Neural cell (in vitro differentiated cells): ENCODE results near the gene GNG7. TPM values are rescaled to one million over a fixed set of nuclear protein-coding genes. Genes with fewer than 3 reads are reported as not detected.

Experiments used
- H2AFZ ChIP-seq: fragments of 200-600, 300-800 bp; sonication (generic), shearing (Covaris generic); 2 replicates; pipeline ENCODE4 v1.6.0; 2014; ENCODE audit warnings: low read depth, mild to moderate bottlenecking, antibody characterized with exemption, low read length, moderate library complexity
- H3F3A ChIP-seq: fragments of 200-600 bp; shearing (Covaris generic); 2 replicates; pipeline ENCODE4 v1.6.1; 2016; ENCODE audit warnings: mild to moderate bottlenecking, moderate library complexity, mixed read lengths, antibody characterized with exemption, low read length; ENCODE audit not compliant: insufficient read depth, poor library complexity, severe bottlenecking
- H3K27ac ChIP-seq: fragments of 200-600, 300-800 bp; sonication (generic), shearing (Covaris generic); 2 replicates; pipeline ENCODE4 v1.5.1; 2014; ENCODE audit warnings: mild to moderate bottlenecking, low read length, moderate library complexity
- H3K27me3 ChIP-seq: fragments of 300-800, 200-600 bp; sonication (generic), shearing (Covaris generic); 2 replicates; pipeline ENCODE4 v1.6.0; 2014; ENCODE audit warnings: mild to moderate bottlenecking, low read depth, low read length, moderate library complexity; ENCODE audit not compliant: insufficient read depth
- H3K36me3 ChIP-seq: fragments of 300-800, 200-600 bp; sonication (generic), shearing (Covaris generic); 2 replicates; pipeline ENCODE4 v1.5.1; 2014; ENCODE audit warnings: mild to moderate bottlenecking, antibody characterized with exemption, low read length, moderate library complexity; ENCODE audit not compliant: insufficient read depth
- H3K4me2 ChIP-seq: fragments of 300-800, 200-600 bp; sonication (generic), shearing (Covaris generic); 2 replicates; pipeline ENCODE4 v1.6.0; 2014; ENCODE audit warnings: mild to moderate bottlenecking, low read length
- H3K4me3 ChIP-seq: fragments of 300-800, 200-600 bp; sonication (generic), shearing (Covaris generic); 2 replicates; pipeline ENCODE4 v1.5.1; 2014; ENCODE audit warnings: mild to moderate bottlenecking, low read length, moderate library complexity
- H3K79me2 ChIP-seq: fragments of 200-600 bp; shearing (Covaris generic); replicated peaks from 2 replicates; pipeline ENCODE4 v1.6.0; 2014; ENCODE audit warnings: mild to moderate bottlenecking, low read length, moderate library complexity; ENCODE audit not compliant: insufficient read depth
- H3K9ac ChIP-seq: fragments of 300-800, 200-600 bp; sonication (generic), shearing (Covaris generic); 2 replicates; pipeline ENCODE4 v1.6.1; 2016; ENCODE audit warnings: mild to moderate bottlenecking, low read length, mixed read lengths
- H3K9me2 ChIP-seq: fragments of 200-600 bp; shearing (Covaris generic); 2 replicates; pipeline ENCODE4 v1.6.1; 2016; ENCODE audit warnings: mild to moderate bottlenecking, low read length, mixed read lengths; ENCODE audit not compliant: insufficient read depth
- H3K9me3 ChIP-seq: fragments of 200-600, 300-800 bp; sonication (generic), shearing (Covaris generic); 2 replicates; pipeline ENCODE4 v1.6.1; 2016; ENCODE audit warnings: mild to moderate bottlenecking, mixed run types, low read length, moderate library complexity, mixed read lengths
- H4K20me1 ChIP-seq: fragments of 200-600 bp; shearing (Covaris generic); 2 replicates; pipeline ENCODE4 v1.6.1; 2016; ENCODE audit warnings: mild to moderate bottlenecking, mixed run types; ENCODE audit not compliant: insufficient read depth
- CTCF ChIP-seq: fragments of 450-650 bp; IDR thresholded peaks from 2 replicates; pipeline ENCODE4 v1.5.1; 2014; ENCODE audit warnings: antibody characterized with exemption, mild to moderate bottlenecking, moderate library complexity; ENCODE audit not compliant: poor library complexity, severe bottlenecking
- EP300 ChIP-seq: fragments of 450-650 bp; conservative IDR thresholded peaks from 2 replicates; pipeline ENCODE4 v1.6.1; 2014; ENCODE audit warnings: antibody characterized with exemption, mild to moderate bottlenecking, moderate library complexity; ENCODE audit not compliant: poor library complexity, severe bottlenecking
- EZH2 ChIP-seq: fragments of 200-600, 300-800 bp; shearing (Covaris generic), sonication (generic); IDR thresholded peaks from 2 replicates; pipeline ENCODE4 v1.6.1; 2014; ENCODE audit warnings: antibody characterized with exemption, low read length, borderline replicate concordance, mild to moderate bottlenecking; ENCODE audit not compliant: insufficient read depth, poor library complexity, severe bottlenecking
- MXI1 ChIP-seq: fragments of 450-650 bp; conservative IDR thresholded peaks from 2 replicates; pipeline ENCODE4 v1.6.1; 2014; ENCODE audit warnings: antibody characterized with exemption, mild to moderate bottlenecking; ENCODE audit not compliant: poor library complexity, severe bottlenecking
- POLR2AphosphoS5 ChIP-seq: IDR thresholded peaks from 2 replicates; pipeline ENCODE4 v1.6.1; 2012
- RAD21 ChIP-seq: fragments of 450-650 bp; conservative IDR thresholded peaks from 2 replicates; pipeline ENCODE4 v1.6.1; 2014; ENCODE audit warnings: antibody characterized with exemption, mild to moderate bottlenecking, moderate library complexity
- REST ChIP-seq: IDR thresholded peaks from 2 replicates; pipeline ENCODE4 v1.6.1; 2012; ENCODE audit warnings: borderline replicate concordance
- SMC3 ChIP-seq: fragments of 450-650 bp; conservative IDR thresholded peaks from 2 replicates; pipeline ENCODE4 v1.6.1; 2014; ENCODE audit warnings: antibody characterized with exemption, mild to moderate bottlenecking, moderate library complexity; ENCODE audit not compliant: poor library complexity
- polyA plus RNA-seq: library from polyadenylated mRNA; depleted of rRNA; stranded (reverse); fragments of >200 nt; gene quantifications from 2 replicates; pipeline ENCODE4 v1.2.3, GENCODE V29; 2014

The GNG7 gene
- polyA plus RNA-seq, 1 donor from 2014 or later = 3.0 TPM

- H3K4me2 ChIP-seq = no peak overlapping the region
- no peak overlapping the region for H2AFZ ChIP-seq
- no peaks in the 10 kb centered on the region for H3K36me3 ChIP-seq
- no peak for TF ChIP-seq EZH2
- TF ChIP-seq MXI1 = no peak
- no peak for TF ChIP-seq CTCF
- TF ChIP-seq SMC3 = no peak
- TF ChIP-seq EP300 = no peak
- no peak for TF ChIP-seq RAD21
- no peaks in the 10 kb centered on the region for H3K9me2 ChIP-seq
- H3K79me2 ChIP-seq = no peaks in the 10 kb centered on the region
- no peak overlapping the region for H3K27ac ChIP-seq
- no peak overlapping the region for H3K4me3 ChIP-seq
- no peaks in the 10 kb centered on the region for H3K27me3 ChIP-seq
- H4K20me1 ChIP-seq = no peaks in the 10 kb centered on the region
- H3F3A ChIP-seq = no peaks in the 10 kb centered on the region
- H3K9me3 ChIP-seq = no peaks in the 10 kb centered on the region
- no peak overlapping the region for H3K9ac ChIP-seq
Observed at GRCh38 chr19:2723345-2723715, 20.8 kb upstream of the GNG7 start.

GRCh38 chr19:2722541-2723344 is 20.2 kb upstream of the GNG7 start:
- Histone ChIP-seq H4K20me1 (no peaks in the 10 kb centered on the region), H2AFZ (no peak overlapping the region), H3K9me3 (no peaks in the 10 kb centered on the region), H3F3A (no peaks in the 10 kb centered on the region), H3K27ac (no peak overlapping the region), H3K4me2 (no peak overlapping the region), H3K36me3 (no peaks in the 10 kb centered on the region), H3K79me2 (no peaks in the 10 kb centered on the region), H3K9me2 (no peaks in the 10 kb centered on the region), H3K9ac (no peak overlapping the region), H3K4me3 (peak overlapping the region; percentile 78), H3K27me3 (no peaks in the 10 kb centered on the region)
- no peak for TF ChIP-seq RAD21
- no peak for TF ChIP-seq REST
- no peak for TF ChIP-seq POLR2AphosphoS5
- TF ChIP-seq SMC3 = no peak
- TF ChIP-seq CTCF = no peak
